Activated effector memory CD4-positive, alpha-beta T cell treated with anti-CD3 and anti-CD28 coated beads, Interleukin-2, amount 50 U/mL, for 16 hours (primary cell): ENCODE data around the gene ZNF684.
"Not testable (repeated sequence)": the region's sequence is repeated elsewhere in the genome, so short reads cannot be mapped to it uniquely, and the experiment has no call there.

ENCODE experiments used
- DNase-seq: peaks from one replicate; pipeline ENCODE4 v3.0.0-alpha.2; 2020

Gene ZNF684

DNA sequence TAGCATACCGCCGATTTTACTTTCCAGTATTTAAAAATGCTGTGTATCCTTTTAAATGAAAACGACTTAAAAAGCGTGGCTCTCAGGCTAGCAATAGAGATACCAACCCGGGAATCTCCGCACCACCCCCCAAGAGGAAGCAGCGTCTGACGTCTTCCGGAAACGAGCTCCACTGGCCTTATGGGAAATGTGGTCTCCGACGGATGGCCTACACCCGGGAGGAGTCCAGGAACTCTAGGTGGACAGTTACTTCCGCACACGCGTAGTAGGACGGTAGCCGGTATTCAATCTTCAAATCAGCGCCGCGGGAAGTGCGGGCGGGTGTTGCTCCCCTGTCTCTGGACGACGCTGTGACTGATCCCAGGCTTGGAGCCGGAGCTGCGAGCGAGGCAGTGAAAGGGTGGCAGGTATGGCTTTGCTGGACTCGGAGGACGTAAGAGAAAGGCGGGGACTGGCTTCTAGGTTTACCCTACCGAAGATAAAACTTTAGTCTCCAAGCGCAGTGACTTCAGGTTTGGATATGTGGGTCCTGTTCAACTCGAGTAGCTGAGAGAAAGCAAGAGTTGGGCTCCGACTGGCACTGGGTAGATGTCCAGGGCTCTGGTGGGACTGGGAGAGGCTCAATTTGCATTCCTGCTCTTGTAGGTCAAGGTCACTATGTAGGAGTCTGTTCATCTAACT, at the start of gene ZNF684:
Gene ZNF684, plus strand, starts transcription at position 257 of the 681 bp plus-strand sequence. CDS start 1,530 bp downstream, outside the sequence.
- peak; percentile 95 for DNase-seq

DNA sequence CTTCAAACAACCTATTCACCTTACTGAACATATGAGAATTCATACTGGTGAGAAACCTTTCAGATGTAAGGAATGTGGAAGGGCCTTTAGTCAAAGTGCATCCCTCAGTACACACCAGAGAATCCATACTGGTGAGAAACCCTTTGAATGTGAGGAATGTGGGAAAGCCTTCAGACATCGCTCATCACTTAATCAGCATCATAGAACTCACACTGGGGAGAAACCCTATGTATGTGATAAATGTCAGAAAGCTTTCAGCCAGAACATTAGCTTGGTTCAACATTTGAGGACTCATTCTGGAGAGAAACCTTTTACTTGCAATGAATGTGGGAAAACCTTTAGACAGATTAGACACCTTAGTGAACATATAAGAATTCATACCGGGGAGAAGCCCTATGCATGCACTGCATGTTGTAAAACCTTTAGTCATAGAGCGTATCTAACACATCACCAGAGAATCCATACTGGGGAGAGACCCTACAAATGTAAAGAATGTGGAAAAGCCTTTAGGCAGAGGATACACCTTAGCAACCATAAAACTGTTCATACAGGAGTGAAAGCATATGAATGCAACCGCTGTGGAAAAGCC, 36.0 kb upstream of the ZNF684 start:
- no peak for DNase-seq

DNA sequence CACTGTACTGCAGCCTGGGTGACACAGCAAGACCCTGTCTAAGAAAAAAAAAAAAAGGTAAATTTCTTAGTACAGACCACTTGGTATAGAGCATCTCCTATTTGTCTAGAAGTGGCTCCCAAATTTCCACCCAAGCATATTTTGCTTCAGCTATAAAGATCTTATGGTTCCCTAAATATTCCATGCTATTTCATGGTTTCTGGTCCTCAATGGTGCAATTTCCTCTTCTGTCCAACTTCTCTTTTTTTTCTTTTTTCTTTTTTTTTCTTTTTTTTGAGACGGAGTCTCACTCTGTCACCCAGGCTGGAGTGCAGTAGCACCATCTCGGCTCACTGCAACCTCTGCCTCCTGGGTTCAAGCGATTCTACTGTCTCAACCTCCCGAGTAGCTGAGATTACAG, 28.8 kb upstream of the ZNF684 start:
- not testable (repeated sequence) for DNase-seq

DNA sequence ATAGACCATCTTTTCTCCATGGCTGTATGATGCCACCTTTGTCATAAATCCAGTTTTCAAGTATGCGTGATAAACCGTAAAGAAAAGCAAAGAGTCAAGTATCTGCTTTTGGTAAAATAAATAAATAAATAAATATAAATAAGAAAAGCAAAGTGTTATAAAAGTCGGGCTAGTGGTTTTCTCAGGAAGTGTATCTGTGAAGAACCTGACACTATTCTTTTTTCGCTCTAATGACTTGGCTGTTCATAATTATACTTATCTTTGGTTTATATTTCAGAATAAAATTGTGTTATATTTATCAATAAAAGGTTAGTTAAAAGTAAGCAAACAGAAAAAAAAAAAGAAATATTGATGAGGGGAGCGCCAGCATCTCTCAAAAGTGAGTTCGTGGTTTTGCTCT, 23.5 kb upstream of the ZNF684 start:
- no peak for DNase-seq

DNA sequence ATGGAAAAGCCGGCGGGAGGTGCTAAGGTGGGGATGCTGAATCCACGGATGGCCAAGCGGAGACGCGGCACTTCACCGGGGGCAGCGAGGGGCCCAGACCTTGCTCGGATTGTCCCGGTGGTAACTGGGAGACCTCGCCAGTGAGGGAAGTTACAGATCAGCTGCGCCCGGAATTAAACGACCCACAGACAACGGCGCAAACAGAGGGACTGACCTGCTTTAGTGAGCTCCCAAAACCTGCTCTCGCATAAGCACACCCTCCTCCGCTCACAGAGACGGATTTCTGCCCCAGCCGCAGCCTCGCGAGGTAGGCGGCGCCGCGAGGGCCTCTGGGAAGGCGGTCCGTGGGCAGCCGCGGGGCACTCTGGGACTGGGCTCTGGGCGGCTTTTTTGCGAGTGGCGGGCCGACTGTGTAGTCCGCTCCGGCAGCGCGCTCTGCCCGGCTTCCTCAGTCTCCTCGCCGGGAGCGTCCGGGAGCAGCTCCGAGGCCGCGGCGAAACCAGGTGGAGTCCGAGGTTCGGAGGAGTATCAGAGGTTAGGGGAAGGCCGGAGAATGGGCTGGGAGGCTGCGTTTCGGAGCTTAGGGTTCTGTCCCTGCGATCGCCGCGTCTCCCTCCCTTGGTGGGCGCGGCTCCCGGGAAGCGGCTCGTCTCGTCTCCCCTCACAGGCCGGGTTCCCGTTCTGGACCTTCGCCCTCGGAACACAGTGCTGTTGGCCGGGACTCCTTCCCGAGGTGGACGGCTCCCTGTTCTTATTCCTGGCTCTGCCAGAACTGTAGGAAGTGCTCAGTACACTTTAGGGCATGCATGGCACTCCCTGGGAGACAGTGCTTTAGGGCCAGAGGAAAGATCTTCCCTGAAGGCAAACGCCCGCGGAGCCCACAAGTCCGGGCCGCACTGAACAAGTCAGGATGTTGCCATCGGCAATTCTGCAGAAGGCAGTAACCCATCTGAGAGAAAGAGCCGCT, 22.8 kb upstream of the ZNF684 start, which contains the start of gene EXO5:
Gene EXO5, plus strand, starts transcription at position 393 of the 967 bp plus-strand sequence. CDS start 5,778 bp downstream, outside the sequence.
- peak; percentile 94 for DNase-seq

DNA sequence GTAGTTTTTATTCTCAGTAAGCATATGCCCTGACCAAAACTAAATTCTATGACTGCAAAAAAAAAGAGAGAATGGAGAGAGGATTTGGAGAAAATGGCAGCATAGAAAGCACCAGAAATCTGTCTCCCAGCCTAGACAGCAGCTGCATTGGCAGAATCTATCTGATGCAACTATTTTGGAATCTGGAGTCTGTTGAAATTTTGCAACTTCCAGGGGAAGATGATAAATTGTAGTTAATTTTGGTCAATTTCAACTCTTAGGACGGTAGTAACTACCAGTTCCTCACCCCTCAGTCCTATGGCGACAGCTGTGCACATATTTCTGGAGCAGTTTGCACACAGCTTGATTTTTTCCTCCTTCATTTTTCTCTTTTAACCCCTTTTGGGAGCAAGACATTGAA, 11.9 kb upstream of the ZNF684 start:
- DNase-seq = no peak

DNA sequence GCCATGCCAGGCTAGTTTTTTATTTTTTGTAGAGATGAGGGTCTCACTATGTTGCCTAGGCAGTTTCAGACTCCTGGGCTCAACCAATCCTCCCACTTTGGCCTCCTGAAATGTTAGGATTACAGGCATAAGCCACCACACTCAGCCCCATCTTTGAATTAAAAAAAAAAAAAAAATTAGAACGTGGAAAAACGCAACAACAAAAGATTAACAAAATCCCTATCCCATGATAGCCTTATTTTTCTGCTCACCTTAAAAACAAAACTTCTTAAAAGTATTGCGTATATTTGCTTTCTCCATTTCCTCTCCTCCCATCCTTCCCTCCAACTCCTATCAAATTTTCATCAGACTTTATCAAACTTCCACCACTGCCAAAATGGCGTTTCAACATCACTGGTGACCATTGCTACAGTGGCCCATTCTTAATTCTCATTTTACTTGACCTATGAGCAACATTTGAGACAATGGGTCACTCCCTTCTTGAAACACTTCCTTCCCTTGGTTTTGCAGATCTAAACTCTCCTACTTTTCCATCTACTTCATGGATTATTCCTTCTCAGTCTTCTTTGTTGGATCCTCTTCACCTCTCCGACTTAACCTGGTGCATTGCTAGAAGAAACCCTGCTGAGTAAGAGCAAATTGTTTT, 579 bp upstream of the ZNF684 start:
- DNase-seq = no peak

DNA sequence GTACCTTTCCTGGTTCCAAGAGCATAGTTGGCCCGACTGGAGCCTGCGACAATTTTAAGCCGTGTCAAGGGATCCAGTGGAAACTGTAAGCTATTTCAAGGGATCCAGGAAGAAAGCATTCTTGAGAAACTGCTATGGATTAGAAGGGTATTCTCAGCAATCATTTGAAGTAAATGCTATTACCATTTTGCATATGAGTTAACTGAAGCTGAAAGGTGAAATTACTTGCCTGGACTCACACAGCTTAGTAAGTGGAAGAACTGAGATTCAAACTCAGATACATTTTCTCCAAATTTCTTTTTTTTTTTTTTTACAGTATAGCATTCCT, 589 bp downstream of the ZNF684 start:
- DNase-seq = no peak

DNA sequence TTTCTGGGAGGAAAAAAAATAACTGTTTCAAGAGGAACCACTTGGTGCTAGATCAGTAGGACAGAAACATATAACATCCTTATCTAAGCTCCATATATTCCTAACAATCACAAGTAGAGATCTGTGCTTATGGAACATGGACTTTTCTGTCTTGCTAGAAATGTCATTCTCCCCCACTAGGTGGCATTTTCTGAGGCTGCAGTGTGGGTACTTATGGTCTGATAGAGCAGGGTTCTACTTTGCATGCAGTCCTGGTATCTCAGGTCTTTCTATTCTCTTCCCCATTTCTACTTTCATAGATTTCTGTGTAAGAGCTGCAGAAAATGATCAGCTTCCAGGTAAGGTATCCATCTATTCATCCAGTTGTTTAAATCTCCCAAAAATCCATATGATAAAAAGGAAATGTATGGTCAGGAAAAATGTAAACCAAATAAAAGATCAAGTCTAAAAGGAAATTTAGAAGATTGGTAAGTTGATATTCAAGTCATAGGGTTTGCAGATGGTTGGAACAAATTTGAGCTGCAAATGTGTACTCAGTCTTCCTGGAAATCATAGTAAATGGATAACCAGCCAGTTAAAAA, 1.5 kb downstream of the ZNF684 start:
- no peak for DNase-seq

DNA sequence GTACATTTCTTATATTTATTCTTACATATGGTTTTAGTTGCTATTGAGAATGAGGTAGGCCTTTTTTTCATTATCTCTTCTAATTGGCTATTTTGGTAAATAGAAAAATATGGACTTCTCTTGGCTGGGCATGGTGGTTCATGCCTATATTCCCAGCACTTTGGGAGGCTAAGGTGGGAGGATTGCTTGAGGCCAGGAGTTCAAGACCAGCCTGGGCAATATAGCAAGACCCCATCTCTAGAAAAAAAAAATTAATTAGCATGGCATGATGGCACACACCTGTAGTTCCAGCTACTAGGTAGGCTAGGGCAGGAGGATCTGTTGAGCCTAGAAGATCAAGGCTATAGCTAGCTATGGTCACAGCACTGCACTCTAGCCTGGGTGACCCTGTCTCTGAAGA, 3.2 kb downstream of the ZNF684 start:
- no peak for DNase-seq

DNA sequence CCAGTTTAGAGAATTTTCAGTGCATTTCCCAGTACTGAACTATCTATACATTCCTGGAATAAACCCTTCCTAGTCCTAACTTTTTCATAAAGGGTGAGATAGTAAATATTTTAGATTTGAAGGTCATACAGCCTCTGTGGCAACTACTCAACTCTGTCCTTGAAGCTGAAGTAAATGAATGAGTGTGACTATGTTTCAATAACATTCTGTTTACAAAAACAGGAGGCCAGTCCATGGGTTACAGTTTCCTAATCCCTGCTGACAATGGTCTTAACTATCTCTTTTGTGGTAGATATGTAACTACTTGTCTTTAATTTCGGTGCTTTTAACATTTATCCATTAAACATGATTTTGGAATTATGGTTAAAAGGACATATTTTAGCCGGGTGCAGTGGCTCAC, 4.3 kb downstream of the ZNF684 start:
- DNase-seq = no peak

DNA sequence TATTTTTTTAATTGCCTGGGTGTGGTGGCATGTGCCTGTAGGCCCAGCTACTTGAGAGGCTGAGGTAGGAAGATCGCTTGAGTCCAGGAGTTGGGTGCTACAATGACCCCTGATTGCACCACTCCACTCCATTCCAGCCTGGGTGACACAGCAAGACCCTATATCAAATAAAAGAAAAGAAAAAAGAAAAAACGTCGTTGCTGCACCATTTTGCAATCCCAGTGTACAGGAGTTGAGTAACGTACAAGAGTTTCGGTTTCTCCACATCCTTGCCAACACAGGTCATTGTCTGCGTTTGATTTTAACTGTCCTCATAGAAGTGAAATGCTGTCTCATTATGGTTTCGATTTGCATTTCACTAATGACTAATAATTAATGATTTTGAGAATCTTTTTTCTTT, 7.9 kb downstream of the ZNF684 start:
- no peak for DNase-seq

DNA sequence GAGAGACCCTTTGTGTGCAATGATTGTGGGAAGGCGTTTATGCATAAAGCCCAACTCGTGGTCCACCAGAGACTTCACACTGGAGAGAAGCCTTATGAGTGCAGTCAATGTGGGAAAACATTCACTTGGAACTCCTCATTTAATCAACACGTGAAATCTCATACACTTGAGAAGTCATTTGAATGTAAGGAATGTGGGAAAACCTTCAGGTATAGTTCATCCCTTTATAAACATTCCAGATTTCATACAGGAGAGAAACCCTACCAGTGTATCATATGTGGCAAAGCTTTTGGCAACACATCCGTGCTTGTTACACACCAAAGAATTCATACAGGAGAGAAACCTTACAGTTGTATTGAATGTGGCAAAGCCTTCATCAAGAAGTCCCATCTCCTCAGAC, 15.5 kb downstream of the ZNF684 start:
- DNase-seq = no peak

DNA sequence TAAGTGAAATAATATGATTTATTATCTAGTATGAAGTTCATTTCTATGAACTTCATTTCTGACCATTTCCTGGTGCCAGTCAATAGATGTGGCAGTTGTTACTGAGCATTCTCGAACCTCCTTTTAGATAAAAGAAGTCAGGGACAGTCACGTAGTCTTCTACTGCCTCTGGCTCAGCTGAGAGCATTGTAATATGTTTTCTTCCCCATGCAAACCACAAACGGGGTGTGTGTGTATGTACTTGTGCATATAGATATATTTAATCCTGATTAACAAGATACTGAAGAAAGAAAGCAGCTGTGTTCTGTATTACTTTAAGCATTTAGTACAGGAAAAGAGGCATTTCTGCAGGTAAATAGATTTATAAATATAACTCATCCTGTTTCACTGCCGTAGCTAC, 21.6 kb downstream of the ZNF684 start:
- no peak for DNase-seq

DNA sequence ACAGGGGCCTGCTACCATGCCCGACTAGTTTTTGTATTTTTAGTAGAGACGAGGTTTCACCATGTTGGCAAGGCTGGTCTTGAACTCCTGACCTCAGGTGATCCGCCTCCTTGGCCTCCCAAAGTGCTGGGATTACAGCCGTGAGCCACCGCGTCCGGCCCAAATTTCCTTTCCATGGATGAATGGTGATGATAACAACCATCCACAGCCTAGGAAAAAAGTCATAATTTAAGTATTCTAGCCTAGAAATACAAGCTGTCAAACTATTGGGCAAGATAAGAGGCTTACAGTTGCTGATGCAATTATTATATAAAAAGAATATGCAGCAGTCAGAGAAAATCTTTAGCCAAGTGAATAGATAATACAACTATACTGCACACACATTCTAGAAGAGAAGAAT, 23.4 kb downstream of the ZNF684 start:
- not testable (repeated sequence) for DNase-seq

DNA sequence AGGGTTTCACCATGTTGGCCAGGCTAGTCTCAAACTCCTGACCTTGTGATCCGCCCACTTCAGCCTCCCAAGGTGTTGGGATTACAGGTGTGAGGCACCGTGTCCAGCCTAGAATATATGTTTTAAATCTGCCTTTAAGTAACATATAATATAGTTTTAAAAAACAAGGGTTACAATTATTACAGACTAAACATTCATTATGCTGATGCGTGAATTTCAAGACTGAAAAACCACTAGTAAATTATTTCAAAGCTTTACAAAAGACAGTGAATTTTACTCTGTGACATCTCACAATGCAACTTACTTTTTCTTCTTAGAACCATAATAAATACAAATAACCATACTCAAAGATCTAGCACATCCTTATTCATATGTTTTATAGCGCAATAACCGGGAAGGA, 24.7 kb downstream of the ZNF684 start:
- no peak for DNase-seq

DNA sequence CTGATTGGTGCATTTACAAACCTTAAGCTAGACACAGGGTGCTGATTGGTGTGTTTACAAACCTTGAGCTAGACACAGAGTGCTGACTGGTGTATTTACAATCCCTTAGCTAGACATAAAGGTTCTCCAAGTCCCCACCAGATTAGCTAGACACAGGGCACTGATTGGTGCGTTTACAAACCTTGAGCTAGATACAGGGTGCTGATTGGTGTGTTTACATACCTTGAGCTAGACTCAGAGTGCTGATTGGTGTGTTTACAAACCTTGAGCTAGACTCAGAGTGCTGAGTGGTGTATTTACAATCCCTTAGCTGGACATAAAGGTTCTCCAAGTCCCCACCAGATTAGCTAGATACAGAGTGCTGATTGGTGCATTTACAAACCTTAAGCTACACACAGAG, 26.8 kb downstream of the ZNF684 start:
- DNase-seq = not testable (repeated sequence)

DNA sequence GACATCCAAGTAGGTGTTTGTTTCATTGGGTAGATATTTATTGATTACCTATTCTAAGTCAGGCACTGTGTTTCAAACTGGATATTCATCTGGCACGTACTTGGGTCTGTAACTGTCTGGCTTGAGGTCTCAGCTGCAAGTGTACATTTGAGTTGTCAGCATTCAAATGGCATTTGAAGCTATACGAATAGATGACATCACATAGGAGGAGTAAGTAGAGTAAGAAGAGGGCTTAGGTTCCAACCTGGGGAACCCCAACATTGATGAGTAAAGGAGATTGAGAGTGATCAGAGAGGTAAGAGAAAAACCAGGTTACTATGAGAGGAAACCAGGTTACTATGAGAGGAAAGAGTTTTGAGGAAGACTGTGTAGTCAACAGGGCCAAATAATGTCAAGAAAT, 30.7 kb downstream of the ZNF684 start:
- no peak for DNase-seq

DNA sequence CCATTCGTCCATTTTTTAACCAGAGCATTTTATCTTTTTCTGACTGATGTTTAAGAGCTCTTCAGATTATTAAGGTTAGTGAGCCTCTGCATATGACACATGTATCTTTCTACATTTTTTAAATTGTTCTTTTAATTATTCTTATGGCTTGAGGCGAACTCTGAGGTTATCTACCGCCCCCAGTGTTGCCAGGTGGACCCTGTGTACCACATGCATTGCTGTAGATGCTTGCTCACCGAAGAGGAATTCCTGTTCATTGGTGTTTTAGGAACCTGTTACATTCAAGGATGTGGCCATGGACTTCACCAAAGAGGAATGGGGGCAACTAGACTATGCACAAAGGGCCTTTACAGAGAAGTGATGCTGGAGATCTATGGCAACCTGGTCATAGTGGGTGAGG, 31.8 kb downstream of the ZNF684 start:
- no peak for DNase-seq

DNA sequence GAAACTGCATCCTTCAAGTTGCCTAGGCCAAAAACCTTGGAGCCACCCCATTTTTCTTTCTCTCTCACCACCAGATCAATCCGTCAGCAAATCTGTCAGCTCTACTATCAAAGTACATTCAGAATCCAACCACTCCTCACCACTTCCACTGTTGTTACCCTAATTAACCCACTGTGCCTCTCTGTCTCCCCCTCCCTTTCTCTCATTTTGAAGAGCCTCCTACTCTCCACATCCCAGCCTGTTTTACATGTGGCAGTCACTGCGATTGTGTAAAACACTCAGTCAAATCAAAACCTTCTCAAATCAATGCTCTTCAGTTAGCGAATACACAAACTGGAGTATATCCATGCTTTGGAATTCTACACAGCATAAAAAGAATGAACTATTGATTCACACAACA, 33.1 kb downstream of the ZNF684 start:
- no peak for DNase-seq

DNA sequence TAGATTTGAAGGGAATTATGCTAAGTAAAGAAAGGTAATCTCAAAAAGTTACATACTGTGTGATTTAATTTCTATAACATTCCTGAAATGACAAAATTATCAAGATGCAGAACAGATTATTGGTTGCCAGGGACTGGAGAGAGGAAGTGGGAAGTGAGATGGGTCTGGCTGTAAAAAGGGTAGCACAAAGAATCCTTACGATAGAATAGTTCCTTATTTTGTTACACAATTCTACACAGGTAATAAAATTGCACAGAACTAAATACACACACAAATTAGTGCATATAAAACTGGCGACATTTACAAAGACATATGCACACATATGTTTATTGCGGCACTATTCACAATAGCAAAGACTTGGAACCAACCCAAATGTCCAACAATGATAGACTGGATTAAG, 33.5 kb downstream of the ZNF684 start:
- DNase-seq = no peak

DNA sequence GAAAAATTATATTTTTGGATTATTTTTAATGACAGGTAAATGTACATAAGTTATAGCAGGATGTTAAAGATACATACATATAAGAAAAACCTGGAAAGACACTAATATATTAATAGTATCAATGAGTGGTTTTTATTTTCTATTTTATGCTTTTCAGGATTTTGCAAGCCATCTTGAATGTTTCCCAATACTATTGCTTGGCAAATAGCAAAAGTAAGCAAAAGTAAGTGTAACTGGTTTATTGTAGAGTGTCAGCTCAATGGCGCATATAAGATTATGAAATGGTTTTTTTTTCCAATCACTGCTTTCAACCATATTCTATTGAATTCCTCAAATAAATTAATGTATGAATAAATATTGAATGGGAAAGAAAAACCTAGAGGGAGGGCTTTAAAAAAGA, 36.4 kb downstream of the ZNF684 start:
- no peak for DNase-seq

DNA sequence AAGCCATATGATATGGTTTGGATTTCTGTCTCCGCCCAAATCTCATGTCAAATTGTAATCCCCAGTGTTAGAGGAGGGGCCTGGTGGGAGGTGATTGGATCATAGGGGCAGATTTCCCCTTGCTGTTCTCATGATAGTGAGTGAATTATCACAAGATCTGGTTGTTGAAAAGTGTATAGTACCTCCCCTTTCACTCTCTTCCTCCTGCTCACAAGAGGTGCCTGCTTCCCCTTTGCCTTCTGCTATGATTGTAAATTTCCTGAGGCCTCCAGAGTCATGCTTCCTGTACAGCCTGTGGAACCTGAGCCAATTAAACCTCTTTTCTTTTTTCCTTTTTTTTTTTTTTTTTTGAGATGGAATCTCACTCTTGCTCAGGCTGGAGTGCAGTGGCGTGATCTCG, 43.4 kb downstream of the ZNF684 start:
- not testable (repeated sequence) for DNase-seq
